Spleen (tissue), 7 donors: ENCODE data around the gene ROM1.
"Not testable (repeated sequence)": the region's sequence is repeated elsewhere in the genome, so short reads cannot be mapped to it uniquely, and the experiment has no call there.

ENCODE experiments used
- POLR2A ChIP-seq, 3 donors: fragments of 450-650 bp; IDR thresholded peaks; one replicate each; pipeline ENCODE4 v1.5.1; 2017; ENCODE audit warnings: antibody characterized with exemption in 3 of 3, mild to moderate bottlenecking in 1 of 3
- TF ChIP-seq, protein P1 (sequence below), 11 experiments: fragments of 200-600 bp in 7 of 11; fragments of 450-650 bp in 4 of 11; sonication (generic) in 4 of 11; IDR thresholded peaks in 8 of 11; conservative IDR thresholded peaks in 3 of 11; 1 replicate in 7 of 11; 2 replicates in 4 of 11; pipeline versions ENCODE4 v1.4.0 to v1.8.0; 2016 to 2021; ENCODE audit warnings: antibody characterized with exemption in 11 of 11, inconsistent platforms in 4 of 11, mild to moderate bottlenecking in 1 of 11
- donor health status: DM: no; HTN: no; CAD: no; lungs with moderate emphysema.
- donor health status: DM: no; HTN: no; CAD: no.
- donor health status: DM: no; HTN: no; CAD: no.

GRCh38 chr11:62581735-62582134 is 31.3 kb upstream of the ROM1 start:
- not testable (repeated sequence) for TF ChIP-seq POLR2A (IDR thresholded peaks at IDR 0.05)
- TF ChIP-seq, protein P1, sequence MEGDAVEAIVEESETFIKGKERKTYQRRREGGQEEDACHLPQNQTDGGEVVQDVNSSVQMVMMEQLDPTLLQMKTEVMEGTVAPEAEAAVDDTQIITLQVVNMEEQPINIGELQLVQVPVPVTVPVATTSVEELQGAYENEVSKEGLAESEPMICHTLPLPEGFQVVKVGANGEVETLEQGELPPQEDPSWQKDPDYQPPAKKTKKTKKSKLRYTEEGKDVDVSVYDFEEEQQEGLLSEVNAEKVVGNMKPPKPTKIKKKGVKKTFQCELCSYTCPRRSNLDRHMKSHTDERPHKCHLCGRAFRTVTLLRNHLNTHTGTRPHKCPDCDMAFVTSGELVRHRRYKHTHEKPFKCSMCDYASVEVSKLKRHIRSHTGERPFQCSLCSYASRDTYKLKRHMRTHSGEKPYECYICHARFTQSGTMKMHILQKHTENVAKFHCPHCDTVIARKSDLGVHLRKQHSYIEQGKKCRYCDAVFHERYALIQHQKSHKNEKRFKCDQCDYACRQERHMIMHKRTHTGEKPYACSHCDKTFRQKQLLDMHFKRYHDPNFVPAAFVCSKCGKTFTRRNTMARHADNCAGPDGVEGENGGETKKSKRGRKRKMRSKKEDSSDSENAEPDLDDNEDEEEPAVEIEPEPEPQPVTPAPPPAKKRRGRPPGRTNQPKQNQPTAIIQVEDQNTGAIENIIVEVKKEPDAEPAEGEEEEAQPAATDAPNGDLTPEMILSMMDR (IDR thresholded peaks at IDR 0.05 in 8 of 11, conservative IDR thresholded peaks at IDR 0.05 in 3 of 11) = not testable (repeated sequence)
